ENCODE measurements around the gene DAAM2. TPM values are rescaled to one million over a fixed set of nuclear protein-coding genes. Genes with fewer than 3 reads are reported as not detected.

DAAM2 gene
- total and polyA plus RNA-seq, 2 donors (not counting 3 experiments of a cell fraction or from before 2014, with no cell fraction given): 0.42 to 0.44 TPM

GRCh38 chr6:39953076-39953618 is 161.0 kb downstream of the DAAM2 start:
- no peak overlapping the region for H3K9ac ChIP-seq (replicated peaks; ENCODE audit: extremely low read depth, insufficient read depth, low read length)
- no peak overlapping the region for H2AFZ ChIP-seq (ENCODE audit: low read depth, low read length)
- POLR2A ChIA-PET: no interaction called here
- no peaks in the 10 kb centered on the region for H3K27me3 ChIP-seq (ENCODE audit: control insufficient read depth in 2 of 2, insufficient read depth in 2 of 2, low read length in 2 of 2)
- no TSS peak for BruUV-seq (replicated peaks)
- no peak overlapping the region for H3K27ac ChIP-seq (ENCODE audit: insufficient read depth, low read depth, low read length)
- no peaks in the 10 kb centered on the region for H3K4me1 ChIP-seq (ENCODE audit: control insufficient read depth, extremely low read depth, insufficient read depth, low read length)
- TF ChIP-seq MYC (IDR thresholded peaks at IDR 0.05; ENCODE audit: low read depth, low read length) (no peak), GATA2 (IDR thresholded peaks at IDR 0.05; ENCODE audit: insufficient read depth, insufficient read length, low read depth, low read length) (no peak)
- H4K20me1 ChIP-seq (replicated peaks; ENCODE audit: control insufficient read depth, extremely low read depth, insufficient read depth, low read length): no peaks in the 10 kb centered on the region
- no peaks in the 10 kb centered on the region for H3K9me3 ChIP-seq (replicated peaks; ENCODE audit: control insufficient read depth, insufficient read depth, low read length)
- DNase-seq (ENCODE audit: low read depth, low spot score) (no peak), FAIRE-seq (no peak)
- CTCF ChIA-PET: no interaction called here
- no peaks in the 10 kb centered on the region for H3K9me1 ChIP-seq (replicated peaks; ENCODE audit: control insufficient read depth, extremely low read depth, insufficient read depth, low read length)
- no peak overlapping the region for H3K4me2 ChIP-seq (ENCODE audit: insufficient read depth, low read length)
- dilution Hi-C loops (cut with MboI; ENCODE audit: extremely low pct_ligation_motif_present, low sequenced_read_pairs): no loop called here
- intact Hi-C loops (cut with micrococcal nuclease): no loop called here
- no peaks in the 10 kb centered on the region for H3K79me2 ChIP-seq (ENCODE audit: control insufficient read depth, insufficient read depth, low read length)
- no peak overlapping the region for H3K4me3 ChIP-seq (replicated peaks in 1 of 3; ENCODE audit: insufficient read depth in 1 of 3, low read depth in 1 of 3, low read length in 3 of 3)
- no peaks in the 10 kb centered on the region for H3K36me3 ChIP-seq (ENCODE audit: control insufficient read depth in 2 of 2, extremely low read depth in 1 of 2, insufficient read depth in 2 of 2, low read length in 2 of 2)

Other genes starting within 250 kb of the DAAM2 start
- gene KIF6, start 67.0 kb upstream of the DAAM2 start, total RNA-seq: not detected in 2 replicates
- gene KIF6, start 67.0 kb upstream of the DAAM2 start, polyA plus RNA-seq: not detected in 2 replicates
- 10.3 and 12.8 TPM in 2 replicates for gene MOCS1, start 142.1 kb downstream of the DAAM2 start, total RNA-seq
- 7.3 and 8.3 TPM in 2 replicates for gene MOCS1, start 142.1 kb downstream of the DAAM2 start, polyA plus RNA-seq